Measurements from ENCODE around the gene NAA25.
"Not testable (repeated sequence)": the region's sequence is repeated elsewhere in the genome, so short reads cannot be mapped to it uniquely, and the experiment has no call there.

NAA25 gene

GRCh38 chr12:112007945-112008344, 100.6 kb downstream of the NAA25 start:
- no peak for DNase-seq

DNA sequence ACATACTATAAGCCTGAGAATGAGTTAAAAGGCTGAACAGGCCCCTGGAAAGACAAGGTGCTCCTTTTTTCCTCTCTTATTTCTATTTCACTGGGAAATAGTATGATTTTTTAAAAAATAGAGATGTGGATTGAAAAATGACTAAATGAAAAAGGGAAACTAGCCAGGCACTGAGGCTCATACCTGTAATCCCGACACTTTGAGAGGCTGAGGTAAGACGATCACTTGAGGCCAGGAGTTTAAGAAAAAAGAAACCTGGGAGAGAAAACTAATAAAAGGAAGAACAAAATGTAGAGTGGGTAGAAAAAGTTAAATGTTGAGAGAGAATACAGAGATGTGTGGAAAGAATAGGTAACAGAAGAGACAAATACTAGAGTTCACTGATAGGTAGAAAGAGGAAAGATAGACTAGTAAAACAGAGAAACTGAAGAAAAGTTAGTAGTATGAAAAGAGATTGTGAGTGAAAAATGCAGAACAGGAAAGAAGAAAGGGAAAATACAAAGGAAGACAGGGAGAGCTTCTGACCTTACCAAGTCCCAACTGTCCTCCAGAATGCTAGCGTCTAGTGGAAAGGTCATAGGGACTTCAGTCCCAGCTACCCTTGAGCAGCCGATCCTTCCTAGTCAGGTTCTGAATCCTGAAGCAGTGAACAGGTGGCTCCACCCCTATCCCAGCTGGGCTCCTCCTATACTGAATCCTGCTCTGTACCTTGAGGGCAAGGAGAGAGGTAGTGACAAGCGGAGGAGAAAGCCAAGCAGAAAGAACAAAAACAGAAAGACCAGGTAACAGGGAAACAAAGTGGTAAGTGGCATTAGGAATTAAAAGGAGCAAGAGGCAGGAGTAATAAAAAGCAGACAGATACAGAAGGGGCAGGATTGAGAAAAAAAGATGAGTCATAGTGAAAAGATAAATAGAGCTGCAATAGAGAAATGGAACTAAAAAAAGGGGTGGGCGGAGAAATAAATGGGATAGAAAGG, 102.9 kb downstream of the NAA25 start:
- DNase-seq = no peak

DNA sequence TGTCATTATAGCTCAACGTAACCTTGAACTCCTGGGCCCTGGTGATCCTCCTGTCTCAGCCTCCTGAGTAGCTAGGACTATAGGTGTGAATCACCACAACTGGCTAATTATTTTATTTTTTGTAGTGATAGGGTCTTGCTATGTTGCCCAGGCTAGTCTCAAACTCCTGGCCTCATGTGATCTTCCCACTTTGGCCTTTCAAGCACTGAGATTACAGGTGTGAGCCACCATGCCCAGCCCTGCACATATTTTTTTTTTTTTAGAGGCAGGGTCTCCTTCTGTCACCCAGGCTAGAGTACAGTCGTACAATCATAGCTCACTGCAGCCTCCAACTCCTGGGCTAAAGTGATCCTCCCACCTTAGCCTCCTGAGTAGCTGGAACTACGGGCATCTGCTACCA, 104.5 kb downstream of the NAA25 start:
- DNase-seq = no peak

- DNase-seq = no peak
Measured at GRCh38 chr12:112001576-112001975, 107.0 kb downstream of the NAA25 start.

GRCh38 chr12:112000820-112001219, 107.8 kb downstream of the NAA25 start:
- DNase-seq = no peak

DNA sequence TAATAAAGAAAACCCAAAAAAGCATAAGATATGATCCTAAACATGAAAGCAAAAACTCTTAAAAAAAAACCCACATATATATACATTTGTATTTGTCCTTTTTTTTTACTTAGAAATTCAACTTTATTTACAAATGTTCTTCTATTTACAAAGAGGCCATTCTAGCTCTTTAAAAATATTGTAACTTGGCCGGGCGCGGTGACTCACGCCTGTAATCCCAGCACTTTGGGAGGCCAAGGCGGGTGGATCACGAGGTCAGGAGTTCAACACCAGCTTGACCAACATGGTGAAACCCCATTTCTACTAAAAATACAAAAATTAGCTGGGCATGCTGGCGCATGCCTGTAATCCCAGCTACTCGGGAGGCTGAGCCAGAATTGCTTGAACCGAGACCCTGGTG, 109.5 kb downstream of the NAA25 start:
- not testable (repeated sequence) for DNase-seq

- DNase-seq = no peak
Measured at GRCh38 chr12:111998015-111998414, 110.6 kb downstream of the NAA25 start.

- no peak for DNase-seq
Measured at GRCh38 chr12:111997300-111997699, 111.3 kb downstream of the NAA25 start.

GRCh38 chr12:111995782-111996480, 112.7 kb downstream of the NAA25 start:
- no peak for DNase-seq

GRCh38 chr12:111994211-111995111, 114.1 kb downstream of the NAA25 start:
- not testable (repeated sequence) for DNase-seq

GRCh38 chr12:111993292-111994150, 115.1 kb downstream of the NAA25 start:
- DNase-seq = no peak

DNA sequence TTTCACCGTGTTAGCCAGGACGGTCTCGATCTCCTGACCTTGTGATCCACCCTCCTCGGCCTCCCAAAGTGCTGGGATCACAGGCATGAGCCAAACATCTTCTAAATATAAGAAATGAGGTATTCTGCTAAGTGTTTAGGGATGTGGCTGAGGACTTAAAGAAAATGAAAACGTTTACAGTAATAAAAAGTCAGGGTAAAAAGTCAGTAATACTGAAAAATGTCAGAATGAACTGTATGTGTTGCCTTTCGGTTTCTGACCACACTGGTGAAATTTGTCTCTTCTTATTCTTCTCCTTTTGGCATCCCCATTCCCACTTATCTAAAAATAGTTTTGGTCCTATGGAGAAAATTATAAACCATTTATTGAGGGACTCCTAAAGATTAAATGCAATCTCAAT, 116.1 kb downstream of the NAA25 start:
- no peak for DNase-seq

DNA sequence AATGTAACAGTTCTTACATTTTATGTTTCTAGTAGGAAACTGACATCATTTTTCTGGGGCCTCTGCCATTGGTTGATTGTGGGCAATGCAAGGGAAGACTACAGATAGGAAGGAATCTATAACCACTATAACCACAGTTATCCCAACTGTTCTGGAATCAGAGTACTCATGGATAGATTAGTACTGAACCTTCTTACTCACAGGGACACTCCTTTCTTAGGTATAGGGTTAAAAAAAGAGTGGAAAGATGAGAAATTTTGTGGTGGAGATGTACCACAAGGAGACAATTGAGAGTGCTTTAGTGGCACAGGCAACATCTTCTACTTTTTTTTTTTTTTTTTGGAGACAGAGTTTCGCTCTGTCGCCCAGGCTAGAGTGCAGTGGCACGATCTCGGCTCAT, 116.6 kb downstream of the NAA25 start:
- DNase-seq = no peak

DNA sequence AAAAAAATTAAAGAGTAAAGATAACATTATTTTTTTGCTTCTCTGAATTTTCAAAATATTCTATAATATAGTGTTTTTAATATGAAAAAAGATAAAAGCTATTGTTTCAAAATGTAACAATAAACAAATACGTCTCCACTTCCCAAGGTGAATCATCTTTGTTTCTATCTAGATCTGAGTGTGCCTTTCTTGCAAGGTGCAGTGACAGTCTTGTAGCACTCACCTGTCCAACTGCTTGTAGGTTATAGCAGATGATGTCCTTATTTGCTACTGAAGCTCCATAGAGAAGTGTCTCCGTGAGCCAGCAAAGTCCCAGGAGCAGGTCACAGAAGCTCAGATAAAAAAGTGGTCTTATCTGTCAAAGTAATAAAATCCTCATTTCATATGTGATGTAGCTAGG, 117.0 kb downstream of the NAA25 start:
- no peak for DNase-seq

DNA sequence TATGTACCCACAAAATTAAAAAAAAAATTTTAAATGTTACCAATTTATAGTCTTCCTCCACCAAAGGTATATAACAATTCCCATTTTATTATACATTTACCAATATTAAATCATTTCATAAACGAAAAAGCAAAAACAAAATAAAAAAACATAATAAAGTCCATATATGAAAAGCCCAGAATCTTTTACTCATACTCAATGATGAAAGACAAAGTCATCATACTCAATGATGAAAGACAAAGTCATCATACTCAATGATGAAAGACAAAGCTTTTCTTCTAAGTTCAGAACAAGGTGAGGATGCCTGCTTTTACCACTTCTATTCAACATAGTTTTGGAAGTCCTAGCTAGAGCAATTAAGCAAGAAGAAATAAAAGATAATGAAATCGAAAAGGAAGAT, 123.8 kb downstream of the NAA25 start:
- DNase-seq = no peak

GRCh38 chr12:111981987-111982386, 126.6 kb downstream of the NAA25 start:
- DNase-seq = peak in 1 of 2 experiments; percentile 8

GRCh38 chr12:111980598-111980997, 128.0 kb downstream of the NAA25 start:
- no peak for DNase-seq

DNA sequence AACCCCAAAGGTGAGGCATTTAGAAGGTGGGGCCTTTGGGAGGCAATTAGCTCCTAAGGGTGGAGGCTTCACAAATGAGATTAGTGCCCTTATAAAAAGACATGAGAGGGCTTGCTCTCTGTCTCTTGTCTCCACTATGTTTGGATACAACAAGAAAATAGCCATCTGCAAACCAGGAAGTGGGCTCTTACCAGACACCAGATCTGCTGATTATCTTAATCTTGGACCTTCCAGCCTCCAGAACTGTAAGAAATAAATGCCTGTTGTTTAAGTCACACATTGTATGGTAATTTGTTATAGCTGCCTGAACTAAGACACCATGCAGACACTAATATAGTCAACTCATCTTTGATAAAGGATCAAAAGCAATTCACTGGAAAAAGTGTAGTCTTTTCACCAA, 130.0 kb downstream of the NAA25 start:
- no peak for DNase-seq

GRCh38 chr12:111976860-111977259, 131.7 kb downstream of the NAA25 start:
- DNase-seq = no peak
